OCI-LY3 (cell line): ENCODE data around the gene RNF217.

Experiments used
- H2AFZ ChIP-seq: fragments of 200-600, 300-600 bp; shearing (Covaris generic); 2 replicates; pipeline ENCODE4 v1.6.0; 2014; ENCODE audit warnings: antibody characterized with exemption, low read depth, low read length
- H3K27ac ChIP-seq: fragments of 200-600, 300-600 bp; sonication (generic); 2 replicates; pipeline ENCODE4 v1.5.1; 2014; ENCODE audit warnings: mild to moderate bottlenecking, low read length, moderate library complexity, mixed read lengths
- H3K27me3 ChIP-seq: fragments of 200-600, 300-600 bp; sonication (generic); 2 replicates; pipeline ENCODE4 v1.6.1; 2014; ENCODE audit warnings: low read depth, low read length, mixed read lengths
- H3K36me3 ChIP-seq: fragments of 200-600, 300-600 bp; sonication (generic); replicated peaks from 2 replicates; pipeline ENCODE3; 2014; ENCODE audit warnings: low read depth, low read length, mixed read lengths
- H3K4me1 ChIP-seq: fragments of 300-600, 200-600 bp; sonication (generic); 2 replicates; pipeline ENCODE4 v1.6.1; 2014; ENCODE audit warnings: low read length, mixed read lengths
- H3K4me2 ChIP-seq: fragments of 200-600, 300-600 bp; sonication (generic); 2 replicates; pipeline ENCODE4 v1.6.1; 2014; ENCODE audit warnings: low read length, mixed read lengths
- H3K4me3 ChIP-seq: fragments of 300-600, 200-600 bp; sonication (generic); 2 replicates; pipeline ENCODE4 v1.5.1; 2014; ENCODE audit warnings: antibody characterized with exemption, mild to moderate bottlenecking, low read length, moderate library complexity
- H3K79me2 ChIP-seq: fragments of 300-600, 200-600 bp; shearing (Covaris generic); 2 replicates; pipeline ENCODE4 v1.6.1; 2014; ENCODE audit warnings: mild to moderate bottlenecking, low read length, mixed read lengths
- H3K9ac ChIP-seq: fragments of 300-600, 200-600 bp; shearing (Covaris generic); 2 replicates; pipeline ENCODE4 v1.6.0; 2014; ENCODE audit warnings: mild to moderate bottlenecking, low read length, moderate library complexity
- H3K9me3 ChIP-seq: fragments of 200-600, 300-600 bp; shearing (Covaris generic); 2 replicates; pipeline ENCODE4 v1.6.1; 2014; ENCODE audit warnings: low read length, mixed read lengths; ENCODE audit not compliant: insufficient read depth
- H4K20me1 ChIP-seq: fragments of 200-600, 300-600 bp; sonication (generic); 2 replicates; pipeline ENCODE4 v1.6.1; 2016; ENCODE audit warnings: low read length, mixed read lengths; ENCODE audit not compliant: insufficient read depth
- EZH2phosphoT487 ChIP-seq: fragments of 200-600 bp; shearing (Covaris generic); IDR thresholded peaks from 2 replicates; pipeline ENCODE4 v1.6.1; 2018; ENCODE audit warnings: antibody characterized with exemption, mixed run types, low read depth
- TF ChIP-seq, protein P1 (sequence below): fragments of 200-600, 300-600 bp; sonication (generic); IDR thresholded peaks from 2 replicates; pipeline ENCODE4 v1.5.1; 2014; ENCODE audit warnings: antibody characterized with exemption, low read length, low read depth

Gene RNF217

DNA sequence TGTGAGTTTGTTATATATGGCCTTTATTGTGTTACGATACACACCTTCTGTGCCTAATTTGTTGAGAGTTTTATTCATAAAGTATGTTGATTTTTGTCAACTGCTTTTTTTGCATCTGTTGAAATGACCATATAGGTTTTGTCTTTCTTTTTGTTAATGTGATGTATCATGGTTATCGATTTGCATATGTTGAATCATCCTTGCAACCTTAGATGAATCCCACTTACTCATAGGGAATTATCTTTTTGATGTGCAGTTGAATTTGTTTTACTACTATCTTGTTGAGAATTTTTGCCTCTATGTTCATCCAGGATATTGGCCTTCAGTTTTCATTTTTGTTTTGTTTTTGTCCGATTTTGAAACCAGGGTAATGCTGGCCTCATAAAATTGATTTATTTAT is 145.7 kb downstream of the RNF217 start:
- Histone ChIP-seq H3K4me2 (no peak overlapping the region), H2AFZ (no peak overlapping the region), H3K4me1 (no peaks in the 10 kb centered on the region), H4K20me1 (no peaks in the 10 kb centered on the region), H3K79me2 (no peaks in the 10 kb centered on the region), H3K27ac (no peak overlapping the region), H3K4me3 (no peak overlapping the region), H3K9me3 (no peaks in the 10 kb centered on the region), H3K9ac (no peak overlapping the region), H3K36me3 (no peaks in the 10 kb centered on the region), H3K27me3 (no peaks in the 10 kb centered on the region)
- TF ChIP-seq, protein P1, sequence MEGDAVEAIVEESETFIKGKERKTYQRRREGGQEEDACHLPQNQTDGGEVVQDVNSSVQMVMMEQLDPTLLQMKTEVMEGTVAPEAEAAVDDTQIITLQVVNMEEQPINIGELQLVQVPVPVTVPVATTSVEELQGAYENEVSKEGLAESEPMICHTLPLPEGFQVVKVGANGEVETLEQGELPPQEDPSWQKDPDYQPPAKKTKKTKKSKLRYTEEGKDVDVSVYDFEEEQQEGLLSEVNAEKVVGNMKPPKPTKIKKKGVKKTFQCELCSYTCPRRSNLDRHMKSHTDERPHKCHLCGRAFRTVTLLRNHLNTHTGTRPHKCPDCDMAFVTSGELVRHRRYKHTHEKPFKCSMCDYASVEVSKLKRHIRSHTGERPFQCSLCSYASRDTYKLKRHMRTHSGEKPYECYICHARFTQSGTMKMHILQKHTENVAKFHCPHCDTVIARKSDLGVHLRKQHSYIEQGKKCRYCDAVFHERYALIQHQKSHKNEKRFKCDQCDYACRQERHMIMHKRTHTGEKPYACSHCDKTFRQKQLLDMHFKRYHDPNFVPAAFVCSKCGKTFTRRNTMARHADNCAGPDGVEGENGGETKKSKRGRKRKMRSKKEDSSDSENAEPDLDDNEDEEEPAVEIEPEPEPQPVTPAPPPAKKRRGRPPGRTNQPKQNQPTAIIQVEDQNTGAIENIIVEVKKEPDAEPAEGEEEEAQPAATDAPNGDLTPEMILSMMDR: no peak
- TF ChIP-seq EZH2phosphoT487: no peak

DNA sequence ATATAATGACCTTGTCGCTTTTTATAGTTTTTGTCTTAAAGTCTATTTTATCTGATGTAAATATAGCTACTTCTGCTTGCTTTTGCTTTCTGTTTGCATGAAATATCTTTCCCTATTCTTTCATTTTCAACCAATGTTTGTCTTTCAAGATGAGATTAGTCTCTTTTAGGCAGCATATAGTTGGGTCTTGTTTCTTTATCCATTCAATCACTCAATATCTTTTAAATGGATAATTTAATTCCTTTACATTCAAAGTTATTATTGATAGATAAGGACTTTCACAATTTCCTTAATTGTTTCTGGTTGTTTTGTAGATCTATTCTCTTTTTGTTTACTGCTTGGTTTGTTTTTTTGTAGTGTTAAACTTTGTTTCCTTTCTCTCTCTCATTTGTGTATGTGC is 147.8 kb downstream of the RNF217 start:
- H4K20me1 ChIP-seq: no peaks in the 10 kb centered on the region
- H3K4me3 ChIP-seq: no peak overlapping the region
- no peak overlapping the region for H3K9ac ChIP-seq
- no peak overlapping the region for H3K27ac ChIP-seq
- no peak overlapping the region for H2AFZ ChIP-seq
- no peaks in the 10 kb centered on the region for H3K27me3 ChIP-seq
- no peak for TF ChIP-seq EZH2phosphoT487
- TF ChIP-seq, protein P1: no peak
- H3K9me3 ChIP-seq: no peaks in the 10 kb centered on the region
- H3K4me2 ChIP-seq: no peak overlapping the region
- no peaks in the 10 kb centered on the region for H3K79me2 ChIP-seq
- H3K36me3 ChIP-seq: no peaks in the 10 kb centered on the region
- no peaks in the 10 kb centered on the region for H3K4me1 ChIP-seq

GRCh38 chr6:125111219-125111983 is 149.2 kb downstream of the RNF217 start:
- H3K9me3 ChIP-seq: no peaks in the 10 kb centered on the region
- TF ChIP-seq, protein P1: no peak
- no peak for TF ChIP-seq EZH2phosphoT487
- no peak overlapping the region for H3K4me3 ChIP-seq
- H3K4me2 ChIP-seq: no peak overlapping the region
- no peaks in the 10 kb centered on the region for H3K4me1 ChIP-seq
- H3K36me3 ChIP-seq: no peaks in the 10 kb centered on the region
- no peak overlapping the region for H3K27ac ChIP-seq
- no peaks in the 10 kb centered on the region for H3K27me3 ChIP-seq
- no peaks in the 10 kb centered on the region for H3K79me2 ChIP-seq
- H2AFZ ChIP-seq: no peak overlapping the region
- H3K9ac ChIP-seq: no peak overlapping the region
- no peaks in the 10 kb centered on the region for H4K20me1 ChIP-seq

GRCh38 chr6:125112934-125113333 is 150.7 kb downstream of the RNF217 start:
- Histone ChIP-seq H3K4me2 (no peak overlapping the region), H3K27ac (no peak overlapping the region), H3K27me3 (no peaks in the 10 kb centered on the region), H3K4me3 (no peak overlapping the region), H2AFZ (no peak overlapping the region), H3K9ac (no peak overlapping the region), H3K36me3 (no peaks in the 10 kb centered on the region), H3K4me1 (no peaks in the 10 kb centered on the region), H4K20me1 (no peaks in the 10 kb centered on the region), H3K79me2 (no peaks in the 10 kb centered on the region), H3K9me3 (no peaks in the 10 kb centered on the region)
- TF ChIP-seq, protein P1: no peak
- TF ChIP-seq EZH2phosphoT487: no peak
